OCI-LY1 (cell line): ENCODE data around the gene MACROD2.

Experiments
- EZH2 ChIP-seq: fragments of 200-600 bp; sonication (generic), shearing (Covaris generic); IDR thresholded peaks from 2 replicates; pipeline ENCODE4 v1.8.0; 2017; ENCODE audit warnings: borderline replicate concordance, mixed run types, mild to moderate bottlenecking, antibody characterized with exemption, low read length, moderate library complexity, mixed read lengths
- TF ChIP-seq, protein P1 (sequence below): fragments of 200-600 bp; sonication (generic), shearing (Covaris generic); IDR thresholded peaks from 2 replicates; pipeline ENCODE4 v1.5.1; 2017; ENCODE audit warnings: mild to moderate bottlenecking, antibody characterized with exemption, low read length, moderate library complexity, mixed read lengths

GRCh38 chr20:15716256-15716655 is 1720.9 kb downstream of the MACROD2 start:
- TF ChIP-seq, protein P1, sequence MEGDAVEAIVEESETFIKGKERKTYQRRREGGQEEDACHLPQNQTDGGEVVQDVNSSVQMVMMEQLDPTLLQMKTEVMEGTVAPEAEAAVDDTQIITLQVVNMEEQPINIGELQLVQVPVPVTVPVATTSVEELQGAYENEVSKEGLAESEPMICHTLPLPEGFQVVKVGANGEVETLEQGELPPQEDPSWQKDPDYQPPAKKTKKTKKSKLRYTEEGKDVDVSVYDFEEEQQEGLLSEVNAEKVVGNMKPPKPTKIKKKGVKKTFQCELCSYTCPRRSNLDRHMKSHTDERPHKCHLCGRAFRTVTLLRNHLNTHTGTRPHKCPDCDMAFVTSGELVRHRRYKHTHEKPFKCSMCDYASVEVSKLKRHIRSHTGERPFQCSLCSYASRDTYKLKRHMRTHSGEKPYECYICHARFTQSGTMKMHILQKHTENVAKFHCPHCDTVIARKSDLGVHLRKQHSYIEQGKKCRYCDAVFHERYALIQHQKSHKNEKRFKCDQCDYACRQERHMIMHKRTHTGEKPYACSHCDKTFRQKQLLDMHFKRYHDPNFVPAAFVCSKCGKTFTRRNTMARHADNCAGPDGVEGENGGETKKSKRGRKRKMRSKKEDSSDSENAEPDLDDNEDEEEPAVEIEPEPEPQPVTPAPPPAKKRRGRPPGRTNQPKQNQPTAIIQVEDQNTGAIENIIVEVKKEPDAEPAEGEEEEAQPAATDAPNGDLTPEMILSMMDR, result no peak
- TF ChIP-seq EZH2, result no peak
